GM21390 (cell line): ENCODE data around the gene CDR2L.
A peak's percentile ranks its signal among the peaks of the same experiment; 100 is the strongest.

Source experiments
- ATAC-seq: cut with Tn5 transposase; IDR thresholded peaks from one replicate; pipeline ENCODE4 v1.9.1; 2021; ENCODE audit not compliant: unreplicated experiment

The CDR2L gene

GRCh38 chr17:74987418-74987908 lies at the start of gene CDR2L:
Gene CDR2L (plus strand): TSS chr17:74987632. CDS start chr17:74988044, 412 bp downstream.
- ATAC-seq, result peak; percentile 94

GRCh38 chr17:74938194-74938950 lies 49.1 kb upstream of the CDR2L start:
- no peak for ATAC-seq

GRCh38 chr17:74939534-74939933 lies 47.9 kb upstream of the CDR2L start:
- no peak for ATAC-seq

GRCh38 chr17:74941128-74941725 lies 46.2 kb upstream of the CDR2L start:
- no peak for ATAC-seq

- no peak for ATAC-seq
Observed at GRCh38 chr17:74943808-74944522, 43.5 kb upstream of the CDR2L start.

- ATAC-seq, result no peak
Observed at GRCh38 chr17:74945543-74945942, 41.9 kb upstream of the CDR2L start.

GRCh38 chr17:74946641-74947040 lies 40.8 kb upstream of the CDR2L start:
- no peak for ATAC-seq

- ATAC-seq, result no peak
Observed at GRCh38 chr17:74947041-74947754, 40.2 kb upstream of the CDR2L start.

GRCh38 chr17:74949455-74950115 lies 37.8 kb upstream of the CDR2L start:
- no peak for ATAC-seq

- ATAC-seq, result no peak
Observed at GRCh38 chr17:74950207-74950606, 37.2 kb upstream of the CDR2L start.

- no peak for ATAC-seq
Observed at GRCh38 chr17:74951065-74951464, 36.4 kb upstream of the CDR2L start.

- ATAC-seq, result no peak
Observed at GRCh38 chr17:74951680-74952421, 35.6 kb upstream of the CDR2L start.

GRCh38 chr17:74952431-74953133 lies 34.9 kb upstream of the CDR2L start:
- ATAC-seq, result no peak

- ATAC-seq, result no peak
Observed at GRCh38 chr17:74953134-74953687, 34.2 kb upstream of the CDR2L start.

GRCh38 chr17:74954115-74954514 lies 33.3 kb upstream of the CDR2L start:
- ATAC-seq, result no peak

- ATAC-seq, result no peak
Observed at GRCh38 chr17:74954665-74955421, 32.6 kb upstream of the CDR2L start.

GRCh38 chr17:74956093-74956492 lies 31.3 kb upstream of the CDR2L start:
- no peak for ATAC-seq
